A673 (cell line): ENCODE measurements around the gene ARF3.

Source experiments
- EZH2 ChIP-seq: fragments of 200-600 bp; sonication (generic); IDR thresholded peaks from 2 replicates; pipeline ENCODE4 v1.6.1; 2017; ENCODE audit warnings: borderline replicate concordance, low read depth, mild to moderate bottlenecking, mixed read lengths, antibody characterized with exemption, low read length; ENCODE audit not compliant: poor library complexity, severe bottlenecking
- TF ChIP-seq, protein P1 (sequence below): fragments of 300-800, 200-600 bp; sonication (generic); conservative IDR thresholded peaks from 2 replicates; pipeline ENCODE4 v1.5.1; 2017; ENCODE audit warnings: low read depth, mild to moderate bottlenecking, antibody characterized with exemption, low read length, moderate library complexity, mixed read lengths

GRCh38 chr12:48958049-48958388 lies 732 bp upstream of the ARF3 start:
- TF ChIP-seq, protein P1, sequence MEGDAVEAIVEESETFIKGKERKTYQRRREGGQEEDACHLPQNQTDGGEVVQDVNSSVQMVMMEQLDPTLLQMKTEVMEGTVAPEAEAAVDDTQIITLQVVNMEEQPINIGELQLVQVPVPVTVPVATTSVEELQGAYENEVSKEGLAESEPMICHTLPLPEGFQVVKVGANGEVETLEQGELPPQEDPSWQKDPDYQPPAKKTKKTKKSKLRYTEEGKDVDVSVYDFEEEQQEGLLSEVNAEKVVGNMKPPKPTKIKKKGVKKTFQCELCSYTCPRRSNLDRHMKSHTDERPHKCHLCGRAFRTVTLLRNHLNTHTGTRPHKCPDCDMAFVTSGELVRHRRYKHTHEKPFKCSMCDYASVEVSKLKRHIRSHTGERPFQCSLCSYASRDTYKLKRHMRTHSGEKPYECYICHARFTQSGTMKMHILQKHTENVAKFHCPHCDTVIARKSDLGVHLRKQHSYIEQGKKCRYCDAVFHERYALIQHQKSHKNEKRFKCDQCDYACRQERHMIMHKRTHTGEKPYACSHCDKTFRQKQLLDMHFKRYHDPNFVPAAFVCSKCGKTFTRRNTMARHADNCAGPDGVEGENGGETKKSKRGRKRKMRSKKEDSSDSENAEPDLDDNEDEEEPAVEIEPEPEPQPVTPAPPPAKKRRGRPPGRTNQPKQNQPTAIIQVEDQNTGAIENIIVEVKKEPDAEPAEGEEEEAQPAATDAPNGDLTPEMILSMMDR: no peak
- no peak for TF ChIP-seq EZH2
